Left ventricle myocardium inferior (tissue), 1 donor: Measurements from ENCODE around the gene PPP1R13B. TPM values are rescaled to one million over a fixed set of nuclear protein-coding genes. Genes with fewer than 3 reads are reported as not detected.
A peak's percentile ranks its signal among the peaks of the same experiment; 100 is the strongest.

Experiments
- DNase-seq: peaks from one replicate; pipeline ENCODE4 v3.0.0-alpha.2; 2020
- H3K27ac ChIP-seq: fragments of 200-600 bp; replicated peaks from 2 replicates; pipeline ENCODE4 v1.8.0; 2021
- H3K27me3 ChIP-seq: fragments of 200-600 bp; 2 replicates; pipeline ENCODE4 v1.8.0; 2021; ENCODE audit warnings: low read depth
- H3K36me3 ChIP-seq: fragments of 200-600 bp; 2 replicates; pipeline ENCODE4 v1.8.0; 2021
- H3K4me1 ChIP-seq: fragments of 200-600 bp; 2 replicates; pipeline ENCODE4 v1.8.0; 2021
- H3K4me3 ChIP-seq: fragments of 200-600 bp; 2 replicates; pipeline ENCODE4 v1.8.0; 2021; ENCODE audit warnings: mild to moderate bottlenecking, moderate library complexity
- H3K9me3 ChIP-seq: fragments of 200-600 bp; replicated peaks from 2 replicates; pipeline ENCODE4 v1.8.0; 2021
- CTCF ChIP-seq: fragments of 200-600 bp; IDR thresholded peaks from 2 replicates; pipeline ENCODE4 v1.8.0; 2021; ENCODE audit warnings: antibody characterized with exemption, mild to moderate bottlenecking, borderline replicate concordance
- intact Hi-C: fragments of 100-400 bp; cut with micrococcal nuclease; formaldehyde crosslinking; loops from one replicate; pipeline ENCODE4 v1.11.0; 2022
- total RNA-seq: library from RNA; stranded (reverse); fragmentation: NEBNext Ultra II Directional; extraction: Animal tissue kit (Norgen Biotek cat#: 25700); gene quantifications from one replicate; pipeline ENCODE4 v1.2.1, GENCODE V29; 2021
- donor health status: DM: no; HTN: yes; CAD: no; lungs with severe emphysema.

PPP1R13B gene
- total RNA-seq, 1 donor from 2014 or later = 104 TPM

- peak overlapping the region; percentile 83 for H3K27ac ChIP-seq
- peaks cover 66% of the 10 kb centered on the region for H3K4me1 ChIP-seq
- H3K36me3 ChIP-seq = no peaks in the 10 kb centered on the region
- no peak for DNase-seq
- TF ChIP-seq CTCF = no peak
- intact Hi-C loops = no loop called here
- no peaks in the 10 kb centered on the region for H3K9me3 ChIP-seq
- no peaks in the 10 kb centered on the region for H3K27me3 ChIP-seq
- no peak overlapping the region for H3K4me3 ChIP-seq
Measured at GRCh38 chr14:103817595-103817994, 29.8 kb downstream of the PPP1R13B start.

- no peak for TF ChIP-seq CTCF
- intact Hi-C loops = no loop called here
- H3K36me3 ChIP-seq = no peaks in the 10 kb centered on the region
- no peaks in the 10 kb centered on the region for H3K27me3 ChIP-seq
- DNase-seq = no peak
- no peak overlapping the region for H3K4me3 ChIP-seq
- no peaks in the 10 kb centered on the region for H3K9me3 ChIP-seq
- H3K4me1 ChIP-seq = peaks cover 68% of the 10 kb centered on the region
- peak overlapping the region; percentile 83 for H3K27ac ChIP-seq
Measured at GRCh38 chr14:103816991-103817390, 30.4 kb downstream of the PPP1R13B start.

GRCh38 chr14:103815253-103815652 lies 32.1 kb downstream of the PPP1R13B start:
- intact Hi-C loops = no loop called here
- peaks cover 61% of the 10 kb centered on the region for H3K4me1 ChIP-seq
- no peaks in the 10 kb centered on the region for H3K9me3 ChIP-seq

GRCh38 chr14:103811189-103811588 lies 36.2 kb downstream of the PPP1R13B start:
- intact Hi-C loops = no loop called here
- Histone ChIP-seq H3K27ac (no peak overlapping the region), H3K4me1 (peaks cover 53% of the 10 kb centered on the region)

More at GRCh38 chr14:103815253-103815652, 32.1 kb downstream of the PPP1R13B start:
- no peak for TF ChIP-seq CTCF
- H3K27ac ChIP-seq = peak overlapping the region; percentile 83
- no peak for DNase-seq
- H3K36me3 ChIP-seq = no peaks in the 10 kb centered on the region
- H3K27me3 ChIP-seq = no peaks in the 10 kb centered on the region
- no peak overlapping the region for H3K4me3 ChIP-seq

GRCh38 chr14:103808403-103809001 lies 38.9 kb downstream of the PPP1R13B start:
- no peaks in the 10 kb centered on the region for H3K36me3 ChIP-seq
- H3K4me3 ChIP-seq = no peak overlapping the region
- H3K4me1 ChIP-seq = peaks cover 75% of the 10 kb centered on the region
- H3K27ac ChIP-seq = peak overlapping the region; percentile 31
- H3K9me3 ChIP-seq = no peaks in the 10 kb centered on the region
- peak; percentile 71 for DNase-seq
- no peaks in the 10 kb centered on the region for H3K27me3 ChIP-seq
- peak; percentile 94 for TF ChIP-seq CTCF
- intact Hi-C loops = loop anchor here (5.0 kb wide), 1 partner anchor 104 kb away; no protein-coding TSS in a partner anchor

More at GRCh38 chr14:103811189-103811588, 36.2 kb downstream of the PPP1R13B start:
- Histone ChIP-seq H3K9me3 (no peaks in the 10 kb centered on the region), H3K4me3 (no peak overlapping the region), H3K36me3 (no peaks in the 10 kb centered on the region), H3K27me3 (no peaks in the 10 kb centered on the region)
- no peak for TF ChIP-seq CTCF
- DNase-seq = no peak
